Neural cell (in vitro differentiated cells): ENCODE measurements around the gene LPIN2. TPM values are rescaled to one million over a fixed set of nuclear protein-coding genes. Genes with fewer than 3 reads are reported as not detected.

Source experiments
- H2AFZ ChIP-seq: fragments of 200-600, 300-800 bp; sonication (generic), shearing (Covaris generic); 2 replicates; pipeline ENCODE4 v1.6.0; 2014; ENCODE audit warnings: low read depth, mild to moderate bottlenecking, antibody characterized with exemption, low read length, moderate library complexity
- H3F3A ChIP-seq: fragments of 200-600 bp; shearing (Covaris generic); 2 replicates; pipeline ENCODE4 v1.6.1; 2016; ENCODE audit warnings: mild to moderate bottlenecking, moderate library complexity, mixed read lengths, antibody characterized with exemption, low read length; ENCODE audit not compliant: insufficient read depth, poor library complexity, severe bottlenecking
- H3K27ac ChIP-seq: fragments of 200-600, 300-800 bp; sonication (generic), shearing (Covaris generic); 2 replicates; pipeline ENCODE4 v1.5.1; 2014; ENCODE audit warnings: mild to moderate bottlenecking, low read length, moderate library complexity
- H3K27me3 ChIP-seq: fragments of 300-800, 200-600 bp; sonication (generic), shearing (Covaris generic); 2 replicates; pipeline ENCODE4 v1.6.0; 2014; ENCODE audit warnings: mild to moderate bottlenecking, low read depth, low read length, moderate library complexity; ENCODE audit not compliant: insufficient read depth
- H3K36me3 ChIP-seq: fragments of 300-800, 200-600 bp; sonication (generic), shearing (Covaris generic); 2 replicates; pipeline ENCODE4 v1.5.1; 2014; ENCODE audit warnings: mild to moderate bottlenecking, antibody characterized with exemption, low read length, moderate library complexity; ENCODE audit not compliant: insufficient read depth
- H3K4me2 ChIP-seq: fragments of 300-800, 200-600 bp; sonication (generic), shearing (Covaris generic); 2 replicates; pipeline ENCODE4 v1.6.0; 2014; ENCODE audit warnings: mild to moderate bottlenecking, low read length
- H3K4me3 ChIP-seq: fragments of 300-800, 200-600 bp; sonication (generic), shearing (Covaris generic); 2 replicates; pipeline ENCODE4 v1.5.1; 2014; ENCODE audit warnings: mild to moderate bottlenecking, low read length, moderate library complexity
- H3K79me2 ChIP-seq: fragments of 200-600 bp; shearing (Covaris generic); replicated peaks from 2 replicates; pipeline ENCODE4 v1.6.0; 2014; ENCODE audit warnings: mild to moderate bottlenecking, low read length, moderate library complexity; ENCODE audit not compliant: insufficient read depth
- H3K9ac ChIP-seq: fragments of 300-800, 200-600 bp; sonication (generic), shearing (Covaris generic); 2 replicates; pipeline ENCODE4 v1.6.1; 2016; ENCODE audit warnings: mild to moderate bottlenecking, low read length, mixed read lengths
- H3K9me2 ChIP-seq: fragments of 200-600 bp; shearing (Covaris generic); 2 replicates; pipeline ENCODE4 v1.6.1; 2016; ENCODE audit warnings: mild to moderate bottlenecking, low read length, mixed read lengths; ENCODE audit not compliant: insufficient read depth
- H3K9me3 ChIP-seq: fragments of 200-600, 300-800 bp; sonication (generic), shearing (Covaris generic); 2 replicates; pipeline ENCODE4 v1.6.1; 2016; ENCODE audit warnings: mild to moderate bottlenecking, mixed run types, low read length, moderate library complexity, mixed read lengths
- H4K20me1 ChIP-seq: fragments of 200-600 bp; shearing (Covaris generic); 2 replicates; pipeline ENCODE4 v1.6.1; 2016; ENCODE audit warnings: mild to moderate bottlenecking, mixed run types; ENCODE audit not compliant: insufficient read depth
- EZH2 ChIP-seq: fragments of 200-600, 300-800 bp; shearing (Covaris generic), sonication (generic); IDR thresholded peaks from 2 replicates; pipeline ENCODE4 v1.6.1; 2014; ENCODE audit warnings: antibody characterized with exemption, low read length, borderline replicate concordance, mild to moderate bottlenecking; ENCODE audit not compliant: insufficient read depth, poor library complexity, severe bottlenecking
- MXI1 ChIP-seq: fragments of 450-650 bp; conservative IDR thresholded peaks from 2 replicates; pipeline ENCODE4 v1.6.1; 2014; ENCODE audit warnings: antibody characterized with exemption, mild to moderate bottlenecking; ENCODE audit not compliant: poor library complexity, severe bottlenecking
- RAD21 ChIP-seq: fragments of 450-650 bp; conservative IDR thresholded peaks from 2 replicates; pipeline ENCODE4 v1.6.1; 2014; ENCODE audit warnings: antibody characterized with exemption, mild to moderate bottlenecking, moderate library complexity
- REST ChIP-seq: IDR thresholded peaks from 2 replicates; pipeline ENCODE4 v1.6.1; 2012; ENCODE audit warnings: borderline replicate concordance
- SMC3 ChIP-seq: fragments of 450-650 bp; conservative IDR thresholded peaks from 2 replicates; pipeline ENCODE4 v1.6.1; 2014; ENCODE audit warnings: antibody characterized with exemption, mild to moderate bottlenecking, moderate library complexity; ENCODE audit not compliant: poor library complexity
- polyA plus RNA-seq: library from polyadenylated mRNA; depleted of rRNA; stranded (reverse); fragments of >200 nt; gene quantifications from 2 replicates; pipeline ENCODE4 v1.2.3, GENCODE V29; 2014
- small RNA-seq, 3 experiments: library from RNA; depleted of rRNA; stranded (forward); fragments of <200 nt; gene quantifications; one replicate each; pipeline ENCODE3, GENCODE V24; 2012

LPIN2 gene
- polyA plus RNA-seq, 1 donor from 2014 or later = 14.4 TPM

GRCh38 chr18:2964361-2965010 lies 48.5 kb downstream of the LPIN2 start:
- Histone ChIP-seq H3K9ac (no peak overlapping the region), H3K27me3 (no peaks in the 10 kb centered on the region), H3K9me2 (no peaks in the 10 kb centered on the region), H4K20me1 (no peaks in the 10 kb centered on the region), H2AFZ (no peak overlapping the region), H3F3A (no peaks in the 10 kb centered on the region), H3K4me3 (no peak overlapping the region), H3K27ac (no peak overlapping the region), H3K79me2 (no peaks in the 10 kb centered on the region), H3K4me2 (no peak overlapping the region), H3K9me3 (no peaks in the 10 kb centered on the region), H3K36me3 (no peaks in the 10 kb centered on the region)
- TF ChIP-seq EZH2 (no peak), SMC3 (no peak), RAD21 (no peak), REST (no peak), MXI1 (no peak)

Small RNAs within 50 kb of the gene (small RNA-seq; reads per million reads assigned to genes)
- gene RF00156 = 0 to 0.03 (median 0) reads per million in 3 experiments

Other genes with a start within 250 kb of the LPIN2 start
- gene EMILIN2, start 166.1 kb downstream of the LPIN2 start, polyA plus RNA-seq = 0.12 TPM in 1 of 2 replicates, not detected in the other
- gene MYOM1, start 206.8 kb upstream of the LPIN2 start, polyA plus RNA-seq = 0.40 and 1.7 TPM in 2 replicates
- 57.9 and 62.7 TPM in 2 replicates for gene MYL12A, start 234.7 kb upstream of the LPIN2 start, polyA plus RNA-seq
- 384 and 409 TPM in 2 replicates for gene MYL12B, start 249.0 kb upstream of the LPIN2 start, polyA plus RNA-seq